SK-N-MC (cell line): ENCODE data around the gene ABLIM1.

ENCODE experiments used
- EZH2 ChIP-seq: fragments of 200-600 bp; sonication (generic); IDR thresholded peaks from one replicate; pipeline ENCODE4 v1.6.1; 2017; ENCODE audit warnings: antibody characterized with exemption
- POLR2AphosphoS5 ChIP-seq: IDR thresholded peaks from 2 replicates; pipeline ENCODE4 v1.6.1; 2012; ENCODE audit warnings: mild to moderate bottlenecking, low read depth, low read length, borderline replicate concordance

- TF ChIP-seq POLR2AphosphoS5: no peak
- TF ChIP-seq EZH2: no peak
These were observed 39.1 kb upstream of the ABLIM1 start for GRCh38 chr10:114697061-114697598.
